Amniotic epithelial cell (primary cell): Measurements from ENCODE around the gene CELF2.
A peak's percentile ranks its signal among the peaks of the same experiment; 100 is the strongest.

ENCODE experiments used
- DNase-seq: peaks from one replicate; pipeline ENCODE4 v3.0.0-alpha.2; 2010; ENCODE audit warnings: low read depth

The CELF2 gene

GRCh38 chr10:11250304-11250703 is 232.6 kb downstream of the CELF2 start:
- DNase-seq: no peak

- DNase-seq: no peak
Measured at GRCh38 chr10:11252887-11253286, 235.2 kb downstream of the CELF2 start.

- DNase-seq: no peak
Measured at GRCh38 chr10:11253385-11254002, 235.8 kb downstream of the CELF2 start.

- no peak for DNase-seq
Measured at GRCh38 chr10:11255156-11255555, 237.5 kb downstream of the CELF2 start.

- DNase-seq: no peak
Measured at GRCh38 chr10:11255796-11256444, 238.2 kb downstream of the CELF2 start.

- no peak for DNase-seq
Measured at GRCh38 chr10:11256896-11257295, 239.2 kb downstream of the CELF2 start.

- DNase-seq: no peak
Measured at GRCh38 chr10:11257440-11258090, 239.9 kb downstream of the CELF2 start.

- no peak for DNase-seq
Measured at GRCh38 chr10:11260170-11260569, 242.5 kb downstream of the CELF2 start.

- DNase-seq: no peak
Measured at GRCh38 chr10:11261143-11261542, 243.5 kb downstream of the CELF2 start.

GRCh38 chr10:11261687-11262493 is 244.2 kb downstream of the CELF2 start:
- DNase-seq: no peak

- no peak for DNase-seq
Measured at GRCh38 chr10:11262494-11263345, 245.0 kb downstream of the CELF2 start.

- DNase-seq: no peak
Measured at GRCh38 chr10:11263767-11264166, 246.1 kb downstream of the CELF2 start.

- DNase-seq: no peak
Measured at GRCh38 chr10:11264296-11265048, 246.8 kb downstream of the CELF2 start.

GRCh38 chr10:11265484-11265883 is 247.8 kb downstream of the CELF2 start:
- no peak for DNase-seq

- DNase-seq: no peak
Measured at GRCh38 chr10:11266426-11266825, 248.8 kb downstream of the CELF2 start.

- DNase-seq: peak; percentile 43
Measured at GRCh38 chr10:11270135-11270857, 252.6 kb downstream of the CELF2 start.

- DNase-seq: no peak
Measured at GRCh38 chr10:11270858-11271179, 253.1 kb downstream of the CELF2 start.

- no peak for DNase-seq
Measured at GRCh38 chr10:11272915-11273389, 255.3 kb downstream of the CELF2 start.

GRCh38 chr10:11274452-11274851 is 256.8 kb downstream of the CELF2 start:
- no peak for DNase-seq

GRCh38 chr10:11275651-11276050 is 258.0 kb downstream of the CELF2 start:
- no peak for DNase-seq
